ENCODE results near the gene GNAS-AS1.

GNAS-AS1 gene

GRCh38 chr20:58871533-58872102 lies 20.9 kb upstream of the GNAS-AS1 start:
- Histone ChIP-seq H3K27ac (replicated peaks) (no peak overlapping the region), H3K27me3 (ENCODE audit: insufficient read depth, poor library complexity, severe bottlenecking) (peaks cover 5% of the 10 kb centered on the region), H3K4me3 (replicated peaks; ENCODE audit: insufficient read depth, low read length) (no peak overlapping the region)
- DNase-seq (ENCODE audit: low read depth in 1 of 2, low spot score in 1 of 2) = no peak
- TF ChIP-seq CTCF (IDR thresholded peaks at IDR 0.05; ENCODE audit: insufficient read depth, low read length) (no peak), POLR2AphosphoS5 (IDR thresholded peaks at IDR 0.05; ENCODE audit: low read depth) (no peak), SPI1 (IDR thresholded peaks at IDR 0.05; ENCODE audit: borderline replicate concordance, low read depth) (no peak), GABPA (IDR thresholded peaks at IDR 0.05; ENCODE audit: low read depth) (no peak), REST (IDR thresholded peaks at IDR 0.05; ENCODE audit: insufficient replicate concordance, low read depth) (no peak)

GRCh38 chr20:58870293-58871014 lies 19.8 kb upstream of the GNAS-AS1 start:
- peaks cover 5% of the 10 kb centered on the region for H3K27me3 ChIP-seq (ENCODE audit: insufficient read depth, poor library complexity, severe bottlenecking)
- TF ChIP-seq SPI1 (IDR thresholded peaks at IDR 0.05; ENCODE audit: borderline replicate concordance, low read depth) (no peak), CTCF (IDR thresholded peaks at IDR 0.05; ENCODE audit: insufficient read depth, low read length) (peak; percentile 50)
- no peak overlapping the region for H3K27ac ChIP-seq (replicated peaks)
- DNase-seq (ENCODE audit: low read depth in 1 of 2, low spot score in 1 of 2) = peak in 1 of 2 experiments; percentile 37
- no peak overlapping the region for H3K4me3 ChIP-seq (replicated peaks; ENCODE audit: insufficient read depth, low read length)

GRCh38 chr20:58869662-58870227 lies 19.0 kb upstream of the GNAS-AS1 start:
- peaks cover 5% of the 10 kb centered on the region for H3K27me3 ChIP-seq (ENCODE audit: insufficient read depth, poor library complexity, severe bottlenecking)

More at GRCh38 chr20:58869662-58870227, 19.0 kb upstream of the GNAS-AS1 start:
- no peak for DNase-seq (ENCODE audit: low read depth in 1 of 2, low spot score in 1 of 2)
- TF ChIP-seq GABPA (IDR thresholded peaks at IDR 0.05; ENCODE audit: low read depth) = no peak
- TF ChIP-seq POLR2AphosphoS5 (IDR thresholded peaks at IDR 0.05; ENCODE audit: low read depth) = no peak
- TF ChIP-seq SPI1 (IDR thresholded peaks at IDR 0.05; ENCODE audit: borderline replicate concordance, low read depth) = no peak
- no peak for TF ChIP-seq CTCF (IDR thresholded peaks at IDR 0.05; ENCODE audit: insufficient read depth, low read length)
- TF ChIP-seq REST (IDR thresholded peaks at IDR 0.05; ENCODE audit: insufficient replicate concordance, low read depth) = no peak
- Histone ChIP-seq H3K4me3 (replicated peaks; ENCODE audit: insufficient read depth, low read length) (no peak overlapping the region), H3K27ac (replicated peaks) (no peak overlapping the region)
